Colonic mucosa (tissue), 4 donors: Measurements from ENCODE around the gene IP6K2. TPM values are rescaled to one million over a fixed set of nuclear protein-coding genes. Genes with fewer than 3 reads are reported as not detected.

Source experiments
- DNase-seq: peaks from one replicate; pipeline ENCODE4 v3.0.0-alpha.2; 2020
- H3K27ac ChIP-seq: fragments of 200-600 bp; one replicate; pipeline ENCODE4 v1.8.0; 2021
- H3K27me3 ChIP-seq: fragments of 200-600 bp; one replicate; pipeline ENCODE4 v1.8.0; 2021
- H3K36me3 ChIP-seq: fragments of 200-600 bp; one replicate; pipeline ENCODE4 v1.8.0; 2021
- H3K4me1 ChIP-seq: fragments of 200-600 bp; one replicate; pipeline ENCODE4 v1.8.0; 2021; ENCODE audit warnings: mild to moderate bottlenecking
- H3K4me3 ChIP-seq: fragments of 200-600 bp; one replicate; pipeline ENCODE4 v1.8.0; 2021
- H3K9ac ChIP-seq, 2 donors: one replicate each; pipeline ENCODE4 v1.7.0; 2013; ENCODE audit warnings: control low read depth in 2 of 2, low read depth in 2 of 2, low read length in 2 of 2
- H3K9me3 ChIP-seq: fragments of 200-600 bp; one replicate; pipeline ENCODE4 v1.8.0; 2021
- intact Hi-C: fragments of 100-400 bp; cut with DNase I; formaldehyde crosslinking; loops from one replicate; pipeline ENCODE4 v1.14.1; 2022
- total RNA-seq, 2 donors: library from RNA; stranded (reverse); fragmentation: NEBNext Ultra II Directional in 1 of 2; extraction: Animal tissue kit (Norgen Biotek cat#: 25700) in 1 of 2; gene quantifications; one replicate each; pipeline ENCODE4 v1.2.1, GENCODE V29; 2021
- TF ChIP-seq, protein P1 (sequence below): fragments of 200-600 bp; IDR thresholded peaks from one replicate; pipeline ENCODE4 v1.8.0; 2022; ENCODE audit warnings: antibody characterized with exemption, mild to moderate bottlenecking
- donor health status: healthy.
- donor health status: DM: no; HTN: no; CAD: no.
- donor health status: DM: no; HTN: no; CAD: no.

Gene IP6K2
- total RNA-seq, 2 donors from 2014 or later = 101 to 134 TPM

DNA sequence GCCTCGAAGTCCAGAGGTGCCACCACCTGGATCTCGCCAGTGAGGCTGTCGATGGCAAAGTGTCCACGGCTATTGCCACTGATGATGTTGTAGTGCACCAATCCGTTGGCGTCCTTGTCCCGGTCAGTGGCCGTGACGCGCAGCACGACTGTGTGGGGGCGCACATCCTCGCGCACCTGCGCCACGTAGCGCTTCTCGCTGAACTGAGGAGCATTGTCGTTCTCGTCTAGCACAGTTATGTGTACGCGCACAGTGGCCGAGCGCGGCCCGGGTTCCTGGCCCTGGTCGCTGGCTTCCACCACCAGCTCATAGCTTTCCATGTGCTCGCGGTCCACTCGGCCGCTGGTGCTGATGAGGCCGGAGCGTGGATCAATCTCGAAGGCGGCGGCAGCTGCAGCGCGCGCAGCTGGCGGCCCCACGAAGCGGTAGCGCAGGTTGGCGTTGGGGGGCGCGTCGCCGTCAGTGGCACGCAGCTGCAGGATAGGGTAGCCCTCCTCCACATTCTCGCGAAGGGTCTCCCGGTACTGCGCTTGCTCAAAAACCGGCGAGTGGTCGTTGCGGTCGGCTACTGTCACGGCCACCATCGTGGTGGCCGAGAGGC lies 56.1 kb downstream of the IP6K2 start:
- DNase-seq = no peak
- peaks cover 22% of the 10 kb centered on the region for H3K27me3 ChIP-seq
- H3K4me3 ChIP-seq = no peak overlapping the region

DNA sequence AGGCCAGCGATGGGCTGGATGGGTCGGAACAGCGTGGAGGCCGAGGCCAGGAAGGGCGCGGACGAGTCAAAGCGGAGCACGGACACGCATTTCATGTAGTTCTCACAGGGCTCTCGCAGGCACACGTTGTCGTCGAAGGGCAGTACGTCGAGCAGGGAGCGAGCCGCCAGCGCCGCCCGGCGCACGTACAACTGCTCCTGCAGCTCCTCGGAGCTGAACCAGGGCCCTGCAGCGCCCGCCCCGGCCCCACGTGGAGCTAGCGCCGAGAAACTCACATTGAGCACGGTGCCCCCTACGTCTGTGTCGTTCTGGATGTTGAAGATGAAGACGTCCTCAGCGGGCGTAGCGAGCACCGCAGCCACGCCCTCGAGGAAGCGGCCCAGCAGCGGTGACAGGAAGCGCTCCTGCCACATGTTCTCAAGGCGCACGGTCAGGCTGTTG lies 60.2 kb downstream of the IP6K2 start:
- no peak for DNase-seq
- TF ChIP-seq, protein P1, sequence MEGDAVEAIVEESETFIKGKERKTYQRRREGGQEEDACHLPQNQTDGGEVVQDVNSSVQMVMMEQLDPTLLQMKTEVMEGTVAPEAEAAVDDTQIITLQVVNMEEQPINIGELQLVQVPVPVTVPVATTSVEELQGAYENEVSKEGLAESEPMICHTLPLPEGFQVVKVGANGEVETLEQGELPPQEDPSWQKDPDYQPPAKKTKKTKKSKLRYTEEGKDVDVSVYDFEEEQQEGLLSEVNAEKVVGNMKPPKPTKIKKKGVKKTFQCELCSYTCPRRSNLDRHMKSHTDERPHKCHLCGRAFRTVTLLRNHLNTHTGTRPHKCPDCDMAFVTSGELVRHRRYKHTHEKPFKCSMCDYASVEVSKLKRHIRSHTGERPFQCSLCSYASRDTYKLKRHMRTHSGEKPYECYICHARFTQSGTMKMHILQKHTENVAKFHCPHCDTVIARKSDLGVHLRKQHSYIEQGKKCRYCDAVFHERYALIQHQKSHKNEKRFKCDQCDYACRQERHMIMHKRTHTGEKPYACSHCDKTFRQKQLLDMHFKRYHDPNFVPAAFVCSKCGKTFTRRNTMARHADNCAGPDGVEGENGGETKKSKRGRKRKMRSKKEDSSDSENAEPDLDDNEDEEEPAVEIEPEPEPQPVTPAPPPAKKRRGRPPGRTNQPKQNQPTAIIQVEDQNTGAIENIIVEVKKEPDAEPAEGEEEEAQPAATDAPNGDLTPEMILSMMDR = no peak
- Histone ChIP-seq H3K27me3 (peaks cover 9% of the 10 kb centered on the region), H3K27ac (peak overlapping the region; percentile 44), H3K4me1 (peaks cover 5% of the 10 kb centered on the region), H3K9me3 (no peaks in the 10 kb centered on the region), H3K9ac (peak overlapping the region in 1 of 2 donors; percentile 1), H3K36me3 (no peaks in the 10 kb centered on the region), H3K4me3 (peak overlapping the region; percentile 78)
- intact Hi-C loops = no loop called here

More for the DNA sequence above, 56.1 kb downstream of the IP6K2 start:
- Histone ChIP-seq H3K9me3 (no peaks in the 10 kb centered on the region), H3K4me1 (peaks cover 9% of the 10 kb centered on the region), H3K9ac (no peak overlapping the region), H3K27ac (no peak overlapping the region), H3K36me3 (no peaks in the 10 kb centered on the region)
- TF ChIP-seq, protein P1 = no peak
- intact Hi-C loops = no loop called here

DNA sequence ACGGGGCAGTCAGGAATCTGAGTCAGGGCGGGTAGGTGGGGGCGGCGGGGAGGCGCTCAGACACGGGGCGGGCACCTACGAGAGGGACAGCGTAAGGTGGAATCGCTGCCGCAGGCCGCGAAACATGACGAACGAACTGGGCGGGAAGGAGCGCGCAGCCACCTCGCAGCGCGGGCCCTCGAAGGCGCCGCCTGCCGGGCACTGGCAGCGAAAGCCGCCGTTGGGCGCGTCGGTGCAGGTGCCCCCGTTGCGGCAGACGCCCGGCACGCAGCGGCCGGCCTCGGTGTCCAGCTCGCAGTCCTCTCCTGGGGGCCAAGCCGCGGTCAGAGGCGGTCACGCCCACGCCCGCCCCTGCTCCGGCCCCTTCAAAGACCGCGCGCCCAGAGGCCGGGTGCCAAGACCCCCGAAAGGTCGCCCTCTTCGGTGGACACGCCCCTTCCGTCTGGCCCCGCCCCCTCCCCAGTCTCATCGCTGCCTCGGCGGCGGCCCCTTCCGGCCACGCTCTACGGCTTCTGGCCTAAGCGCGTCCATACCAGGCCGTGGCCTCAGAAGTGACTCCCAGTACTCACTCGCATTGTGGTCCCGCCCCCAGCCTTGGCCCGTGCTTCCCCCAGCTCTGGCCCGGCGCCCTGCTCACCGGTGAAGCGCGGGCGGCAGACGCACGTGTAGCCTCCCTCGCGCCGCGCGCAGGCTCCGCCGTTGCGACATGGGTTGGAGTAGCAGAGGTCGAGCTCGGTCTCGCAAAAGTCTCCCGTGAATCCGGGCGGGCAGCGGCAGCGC lies 60.8 kb downstream of the IP6K2 start:
- peaks cover 7% of the 10 kb centered on the region for H3K27me3 ChIP-seq
- TF ChIP-seq, protein P1 = peak; percentile 73
- H3K9me3 ChIP-seq = no peaks in the 10 kb centered on the region
- H3K4me1 ChIP-seq = peaks cover 1% of the 10 kb centered on the region
- peak overlapping the region; percentile 78 for H3K4me3 ChIP-seq
- DNase-seq = peak; percentile 88
- intact Hi-C loops = no loop called here
- peak overlapping the region; percentile 44 for H3K27ac ChIP-seq
- H3K36me3 ChIP-seq = no peaks in the 10 kb centered on the region
- H3K9ac ChIP-seq = peak overlapping the region in 1 of 2 donors; percentile 35

DNA sequence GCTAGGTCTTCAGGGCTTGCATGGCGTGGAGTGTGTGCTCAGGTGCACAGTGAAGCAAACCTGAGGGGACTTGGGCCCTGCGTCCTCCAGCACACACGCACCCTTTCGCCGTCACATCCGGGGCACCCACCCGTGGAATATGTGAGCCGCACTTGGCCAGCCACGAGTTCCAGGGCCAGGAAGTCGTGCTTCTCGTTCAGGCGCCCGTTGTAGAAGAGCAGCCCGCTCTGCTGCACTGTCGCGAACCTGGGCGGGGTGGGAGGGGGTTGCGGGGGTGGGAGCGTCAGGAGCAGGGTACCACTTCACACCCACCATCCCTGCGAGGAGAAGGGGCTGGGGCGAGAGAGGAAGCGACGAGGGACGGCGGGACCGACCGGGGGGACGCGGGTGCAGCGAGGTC lies 61.4 kb downstream of the IP6K2 start:
- peak overlapping the region in 1 of 2 donors; percentile 12 for H3K9ac ChIP-seq
- no peak overlapping the region for H3K27ac ChIP-seq
- peaks cover 1% of the 10 kb centered on the region for H3K27me3 ChIP-seq
- TF ChIP-seq, protein P1 = no peak
- no peak for DNase-seq
- H3K4me3 ChIP-seq = peak overlapping the region; percentile 78
- no peaks in the 10 kb centered on the region for H3K9me3 ChIP-seq
- intact Hi-C loops = loop anchor here (2.0 kb wide), 1 partner anchor 45 kb away; no protein-coding TSS in a partner anchor
- no peaks in the 10 kb centered on the region for H3K4me1 ChIP-seq
- H3K36me3 ChIP-seq = no peaks in the 10 kb centered on the region

DNA sequence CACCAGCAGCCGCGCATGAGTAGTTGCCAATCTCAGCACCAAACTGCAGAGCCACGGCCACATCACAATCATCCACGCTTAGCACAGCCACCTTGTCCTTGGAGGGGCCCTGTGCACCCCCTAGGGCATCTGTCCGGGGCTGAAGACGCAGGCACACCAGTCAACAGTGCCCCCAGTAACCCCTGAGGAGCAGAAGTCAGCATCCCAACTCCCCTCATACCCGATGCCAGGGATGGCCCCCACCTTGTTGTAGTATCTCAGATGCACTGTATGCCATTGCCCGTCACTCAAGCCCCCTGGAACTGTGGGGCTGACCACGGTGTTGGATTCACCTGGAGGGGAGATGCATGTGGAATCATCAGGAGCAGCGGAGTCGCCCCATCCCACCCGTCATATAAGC lies 62.0 kb downstream of the IP6K2 start:
- Histone ChIP-seq H3K9ac (no peak overlapping the region), H3K4me1 (no peaks in the 10 kb centered on the region), H3K4me3 (no peak overlapping the region), H3K27me3 (no peaks in the 10 kb centered on the region), H3K27ac (no peak overlapping the region), H3K36me3 (no peaks in the 10 kb centered on the region), H3K9me3 (no peaks in the 10 kb centered on the region)
- TF ChIP-seq, protein P1 = no peak
- DNase-seq = no peak
- intact Hi-C loops = loop anchor here (2.0 kb wide), 1 partner anchor 44 kb away; no protein-coding TSS in a partner anchor
